H54 (cell line): Measurements from ENCODE around the gene ZC3HAV1L.
"Not testable (repeated sequence)": the region's sequence is repeated elsewhere in the genome, so short reads cannot be mapped to it uniquely, and the experiment has no call there.

Experiments
- DNase-seq: peaks from one replicate; pipeline ENCODE4 v3.0.0; 2011; ENCODE audit warnings: low spot score, mixed read lengths; ENCODE audit not compliant: insufficient read length
- FAIRE-seq: peaks from 3 replicates; lab custom pipeline; 2011; peaks lifted over from hg19 to GRCh38; lab: Jason Lieb, UNC
- POLR2A ChIP-seq: IDR thresholded peaks from 2 replicates; pipeline ENCODE4 v1.6.1; 2011; ENCODE audit warnings: low read depth, mild to moderate bottlenecking, low read length

The ZC3HAV1L gene

DNA sequence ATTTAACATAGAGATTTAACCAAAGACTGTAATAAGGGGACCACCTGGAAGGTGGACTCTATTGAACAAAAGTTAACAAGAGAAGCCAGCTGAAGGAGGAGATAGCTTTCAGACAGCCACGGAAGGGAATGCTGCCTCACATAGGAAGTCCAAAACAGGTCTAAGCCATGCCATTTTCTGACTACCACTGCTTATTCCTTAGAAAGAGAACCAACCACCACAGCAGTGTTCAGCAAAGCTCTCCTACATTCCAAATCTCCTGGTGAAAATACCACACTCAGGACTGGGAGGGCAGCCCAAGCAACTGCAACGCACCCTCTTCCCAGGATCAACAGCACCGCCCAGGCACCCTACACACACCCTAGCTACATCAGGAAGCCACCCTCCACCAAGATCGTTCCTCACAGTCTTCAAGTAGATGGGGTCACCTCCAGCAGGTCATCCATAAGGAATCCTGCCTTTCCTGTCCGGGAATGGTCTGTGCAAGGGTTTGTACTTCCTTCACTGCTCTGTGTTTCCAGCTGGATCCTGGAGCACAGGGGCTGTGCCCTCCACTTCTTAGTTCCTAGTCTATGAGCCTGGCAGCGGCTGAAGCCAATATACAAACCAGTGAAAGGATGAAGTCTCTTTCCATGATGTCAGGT, 57.2 kb downstream of the ZC3HAV1L start:
- no peak for DNase-seq
- TF ChIP-seq POLR2A = no peak
- no peak for FAIRE-seq

DNA sequence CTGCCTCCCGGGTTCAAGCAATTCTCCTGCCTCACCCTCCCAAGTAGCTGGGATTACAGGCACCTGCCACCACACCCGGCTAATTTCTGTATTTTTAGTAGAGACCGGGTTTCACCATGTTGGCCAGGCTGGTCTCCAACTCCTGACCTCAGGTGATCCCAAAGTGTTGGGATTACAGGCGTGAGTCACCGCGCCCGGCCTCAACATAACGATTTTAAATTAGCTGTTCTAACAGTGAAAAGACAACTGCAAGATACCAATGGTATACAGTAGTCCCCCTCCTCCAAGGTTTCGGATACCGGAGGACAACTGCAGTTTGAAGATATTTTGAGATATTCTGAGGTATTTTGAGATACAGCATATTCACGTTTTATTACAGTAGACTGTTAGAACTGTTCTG, 59.7 kb downstream of the ZC3HAV1L start:
- FAIRE-seq, DNase-seq: not testable (repeated sequence)
